Skeletal muscle tissue (tissue), 4 donors: ENCODE measurements around the gene ABLIM1. TPM values are rescaled to one million over a fixed set of nuclear protein-coding genes. Genes with fewer than 3 reads are reported as not detected.

Experiments
- H3K27ac ChIP-seq: one replicate; pipeline ENCODE4 v1.7.0; 2013; ENCODE audit warnings: mild to moderate bottlenecking, low read depth, low read length, inconsistent platforms
- H3K27me3 ChIP-seq, 3 donors: one replicate each; pipeline ENCODE4 v1.7.0; 2013; ENCODE audit warnings: low read length in 3 of 3; ENCODE audit not compliant: control insufficient read depth in 3 of 3, insufficient read depth in 3 of 3
- H3K36me3 ChIP-seq, 3 donors: one replicate each; pipeline ENCODE4 v1.7.0; 2013; ENCODE audit warnings: low read length in 3 of 3; ENCODE audit not compliant: control insufficient read depth in 3 of 3, insufficient read depth in 3 of 3
- H3K4me1 ChIP-seq, 3 donors: one replicate each; pipeline ENCODE4 v1.7.0; 2013; ENCODE audit warnings: low read length in 3 of 3, mild to moderate bottlenecking in 3 of 3; ENCODE audit not compliant: control insufficient read depth in 3 of 3, insufficient read depth in 3 of 3
- H3K4me3 ChIP-seq, 3 donors: one replicate each; pipeline ENCODE4 v1.7.0; 2013; ENCODE audit warnings: low read length in 3 of 3
- H3K9ac ChIP-seq, 3 donors: one replicate each; pipeline ENCODE4 v1.7.0; 2013; ENCODE audit warnings: low read length in 3 of 3, mild to moderate bottlenecking in 3 of 3, moderate library complexity in 2 of 3, low read depth in 1 of 3
- H3K9me3 ChIP-seq, 3 donors: one replicate each; pipeline ENCODE4 v1.7.0; 2013; ENCODE audit warnings: low read length in 3 of 3; ENCODE audit not compliant: control insufficient read depth in 3 of 3
- total RNA-seq: library from RNA; depleted of rRNA; stranded (reverse); fragments of >200 nt; gene quantifications from one replicate; pipeline ENCODE4 v1.2.3, GENCODE V29; 2014
- donor health status: Osteomylitis.

The ABLIM1 gene
- total RNA-seq, 1 donor from 2014 or later = 34.4 TPM

GRCh38 chr10:114628106-114628505, 30.0 kb downstream of the ABLIM1 start:
- no peaks in the 10 kb centered on the region for H3K9me3 ChIP-seq

GRCh38 chr10:114626841-114627240, 31.2 kb downstream of the ABLIM1 start:
- Histone ChIP-seq H3K9ac (no peak overlapping the region), H3K36me3 (no peaks in the 10 kb centered on the region), H3K27ac (no peak overlapping the region), H3K4me3 (no peak overlapping the region), H3K9me3 (no peaks in the 10 kb centered on the region), H3K4me1 (peaks cover 20 to 53% (median 24%) of the 10 kb centered on the region in 3 donors), H3K27me3 (peaks cover 0 to 9% (median 6%) of the 10 kb centered on the region in 3 donors)

More at GRCh38 chr10:114628106-114628505, 30.0 kb downstream of the ABLIM1 start:
- no peak overlapping the region for H3K27ac ChIP-seq
- no peaks in the 10 kb centered on the region for H3K36me3 ChIP-seq
- H3K27me3 ChIP-seq = peaks cover 0 to 9% (median 6%) of the 10 kb centered on the region in 3 donors
- peaks cover 28 to 50% (median 29%) of the 10 kb centered on the region in 3 donors for H3K4me1 ChIP-seq
- H3K4me3 ChIP-seq = no peak overlapping the region
- no peak overlapping the region for H3K9ac ChIP-seq

DNA sequence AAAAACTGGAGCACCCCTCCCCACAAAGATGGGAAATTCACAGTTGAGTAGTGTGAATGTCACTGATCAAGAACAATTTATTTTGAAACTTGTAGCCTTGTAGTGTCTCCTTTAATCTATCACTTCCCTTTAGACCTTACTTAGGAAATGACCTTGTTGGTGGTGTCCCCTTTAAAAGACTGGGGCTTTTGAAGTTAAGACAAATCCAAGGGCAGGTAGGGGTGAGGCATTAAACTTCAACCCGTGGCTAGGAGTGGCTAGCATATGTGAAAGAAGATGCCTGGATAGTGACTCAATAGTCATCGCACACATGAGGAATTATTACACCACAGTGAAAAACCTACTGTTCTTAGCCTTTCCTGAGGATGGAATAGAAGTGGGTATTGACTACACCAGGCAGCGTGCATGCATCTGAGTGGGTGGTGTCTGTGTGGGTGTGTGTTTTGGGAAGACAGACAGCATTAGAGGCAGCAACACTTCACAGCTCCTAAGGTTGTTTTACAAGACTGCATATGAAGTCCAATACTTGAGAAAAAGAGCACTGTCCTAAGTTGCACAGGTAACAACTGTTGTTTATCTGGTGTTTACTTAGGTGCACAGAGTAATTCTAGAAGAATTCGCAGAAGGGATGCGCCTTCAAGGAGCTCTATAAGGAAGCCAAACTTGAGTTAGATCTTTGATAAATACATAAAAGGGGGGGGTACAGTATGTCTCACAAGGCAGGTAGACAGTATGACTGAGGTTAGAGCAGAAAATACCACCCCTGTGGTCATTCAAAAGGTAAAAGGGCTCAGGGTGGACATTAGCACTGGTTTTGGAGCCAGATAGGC, 32.9 kb downstream of the ABLIM1 start:
- Histone ChIP-seq H3K27me3 (no peaks in the 10 kb centered on the region), H3K36me3 (no peaks in the 10 kb centered on the region), H3K4me1 (peaks cover 13 to 43% (median 14%) of the 10 kb centered on the region in 3 donors), H3K4me3 (no peak overlapping the region), H3K27ac (no peak overlapping the region), H3K9ac (no peak overlapping the region), H3K9me3 (no peaks in the 10 kb centered on the region)

- H3K27me3 ChIP-seq = no peaks in the 10 kb centered on the region
- no peak overlapping the region for H3K27ac ChIP-seq
- H3K4me3 ChIP-seq = no peak overlapping the region
- H3K9me3 ChIP-seq = no peaks in the 10 kb centered on the region
- H3K4me1 ChIP-seq = peaks cover 13 to 43% (median 15%) of the 10 kb centered on the region in 3 donors
- no peak overlapping the region for H3K9ac ChIP-seq
- peaks cover 0 to 2% (median 0%) of the 10 kb centered on the region in 3 donors for H3K36me3 ChIP-seq
These were observed 33.7 kb downstream of the ABLIM1 start for GRCh38 chr10:114624422-114624821.

GRCh38 chr10:114623661-114624294, 34.3 kb downstream of the ABLIM1 start:
- Histone ChIP-seq H3K9me3 (no peaks in the 10 kb centered on the region), H3K36me3 (peaks cover 0 to 2% (median 0%) of the 10 kb centered on the region in 3 donors), H3K27me3 (no peaks in the 10 kb centered on the region), H3K4me3 (no peak overlapping the region), H3K4me1 (peaks cover 13 to 46% (median 18%) of the 10 kb centered on the region in 3 donors), H3K27ac (no peak overlapping the region), H3K9ac (no peak overlapping the region)

DNA sequence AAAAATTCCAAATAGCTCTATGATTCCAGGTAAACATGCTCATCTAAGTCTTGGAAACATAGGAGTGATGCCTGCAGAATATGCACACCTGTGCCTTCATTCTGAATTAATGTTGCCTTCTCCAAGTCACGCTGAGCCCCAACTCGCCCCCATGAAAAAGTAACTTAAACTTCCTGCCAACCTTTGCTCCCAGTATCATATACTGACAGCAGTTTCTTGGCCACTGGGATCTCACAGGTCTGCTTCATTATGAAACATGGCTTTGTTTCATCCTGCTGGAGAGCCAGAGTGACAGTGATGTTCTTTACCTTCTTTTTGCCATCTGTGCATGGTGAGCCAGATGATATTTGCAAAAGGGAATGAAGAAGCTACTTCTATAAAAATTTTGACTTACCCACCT, 34.9 kb downstream of the ABLIM1 start:
- no peak overlapping the region for H3K4me3 ChIP-seq
- H3K4me1 ChIP-seq = peaks cover 16 to 49% (median 21%) of the 10 kb centered on the region in 3 donors
- H3K9ac ChIP-seq = no peak overlapping the region
- peaks cover 0 to 2% (median 0%) of the 10 kb centered on the region in 3 donors for H3K36me3 ChIP-seq
- no peaks in the 10 kb centered on the region for H3K9me3 ChIP-seq
- H3K27me3 ChIP-seq = no peaks in the 10 kb centered on the region
- no peak overlapping the region for H3K27ac ChIP-seq

DNA sequence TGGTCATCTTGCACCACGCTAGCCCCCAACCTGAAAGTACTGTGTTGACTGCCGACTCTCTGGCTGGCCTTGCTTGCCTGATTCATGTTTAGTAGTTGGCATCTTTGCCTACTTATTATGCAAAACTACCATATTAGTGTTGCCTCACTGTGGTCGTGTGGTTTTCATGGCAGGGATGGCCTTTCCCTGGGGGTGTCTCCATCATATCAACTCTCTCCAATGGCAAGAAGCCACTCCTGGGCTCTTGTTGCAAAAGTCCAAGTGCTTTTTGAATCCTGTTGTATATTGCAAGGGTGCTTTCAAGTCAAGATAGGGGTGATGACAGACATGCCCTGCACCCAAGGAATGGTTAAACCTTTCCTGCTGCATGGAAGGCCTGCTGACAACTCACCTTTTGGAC, 39.4 kb downstream of the ABLIM1 start:
- Histone ChIP-seq H3K4me3 (no peak overlapping the region), H3K27me3 (no peaks in the 10 kb centered on the region), H3K27ac (no peak overlapping the region), H3K9me3 (no peaks in the 10 kb centered on the region), H3K36me3 (peaks cover 0 to 2% (median 0%) of the 10 kb centered on the region in 3 donors), H3K9ac (no peak overlapping the region), H3K4me1 (peaks cover 10 to 23% (median 14%) of the 10 kb centered on the region in 3 donors)

DNA sequence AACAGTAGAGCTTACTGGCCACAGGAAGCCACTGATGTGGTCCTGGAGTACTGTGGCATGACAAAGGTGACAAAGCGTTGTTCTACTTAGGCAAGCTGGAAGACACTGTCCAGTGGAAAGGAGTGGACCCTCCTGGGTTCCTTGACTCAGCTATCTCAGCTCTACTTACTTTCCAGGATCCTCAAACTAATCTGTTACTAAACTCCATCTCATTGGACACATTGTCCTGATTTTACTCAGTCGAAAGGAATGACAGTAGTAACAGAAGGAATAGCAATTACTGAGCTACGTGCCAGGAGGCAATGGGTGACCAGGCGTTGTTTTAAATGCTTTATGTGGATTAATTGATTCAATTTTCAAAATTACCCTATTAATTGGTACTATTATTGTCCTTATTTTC, 41.6 kb downstream of the ABLIM1 start:
- no peak overlapping the region for H3K27ac ChIP-seq
- peaks cover 3 to 21% (median 13%) of the 10 kb centered on the region in 3 donors for H3K4me1 ChIP-seq
- no peak overlapping the region for H3K4me3 ChIP-seq
- peaks cover 0 to 2% (median 0%) of the 10 kb centered on the region in 3 donors for H3K36me3 ChIP-seq
- no peak overlapping the region for H3K9ac ChIP-seq
- H3K9me3 ChIP-seq = no peaks in the 10 kb centered on the region
- H3K27me3 ChIP-seq = no peaks in the 10 kb centered on the region

- no peak overlapping the region for H3K4me3 ChIP-seq
- peaks cover 3 to 24% (median 17%) of the 10 kb centered on the region in 3 donors for H3K4me1 ChIP-seq
- no peak overlapping the region for H3K27ac ChIP-seq
- no peaks in the 10 kb centered on the region for H3K27me3 ChIP-seq
- peaks cover 0 to 2% (median 0%) of the 10 kb centered on the region in 3 donors for H3K36me3 ChIP-seq
- no peak overlapping the region for H3K9ac ChIP-seq
- no peaks in the 10 kb centered on the region for H3K9me3 ChIP-seq
These were observed 42.0 kb downstream of the ABLIM1 start for GRCh38 chr10:114616103-114616502.

- H3K9ac ChIP-seq = no peak overlapping the region
- H3K4me3 ChIP-seq = no peak overlapping the region
- no peaks in the 10 kb centered on the region for H3K9me3 ChIP-seq
- no peaks in the 10 kb centered on the region for H3K27me3 ChIP-seq
- H3K27ac ChIP-seq = no peak overlapping the region
- H3K36me3 ChIP-seq = peaks cover 0 to 2% (median 0%) of the 10 kb centered on the region in 3 donors
- peaks cover 3 to 24% (median 17%) of the 10 kb centered on the region in 3 donors for H3K4me1 ChIP-seq
These were observed 42.5 kb downstream of the ABLIM1 start for GRCh38 chr10:114615600-114616007.
